GM23248 (cell line): ENCODE measurements around the gene AGAP1.

Source experiments
- EZH2 ChIP-seq: fragments of 200-600 bp; sonication (generic); IDR thresholded peaks from 2 replicates; pipeline ENCODE4 v1.6.1; 2018; ENCODE audit warnings: antibody characterized with exemption, mild to moderate bottlenecking; ENCODE audit not compliant: insufficient read depth, poor library complexity, severe bottlenecking
- EZH2phosphoT487 ChIP-seq: fragments of 200-600 bp; sonication (generic); IDR thresholded peaks from 2 replicates; pipeline ENCODE4 v1.6.1; 2018; ENCODE audit warnings: antibody characterized with exemption, moderate library complexity, mild to moderate bottlenecking, low read depth; ENCODE audit not compliant: insufficient read depth

DNA sequence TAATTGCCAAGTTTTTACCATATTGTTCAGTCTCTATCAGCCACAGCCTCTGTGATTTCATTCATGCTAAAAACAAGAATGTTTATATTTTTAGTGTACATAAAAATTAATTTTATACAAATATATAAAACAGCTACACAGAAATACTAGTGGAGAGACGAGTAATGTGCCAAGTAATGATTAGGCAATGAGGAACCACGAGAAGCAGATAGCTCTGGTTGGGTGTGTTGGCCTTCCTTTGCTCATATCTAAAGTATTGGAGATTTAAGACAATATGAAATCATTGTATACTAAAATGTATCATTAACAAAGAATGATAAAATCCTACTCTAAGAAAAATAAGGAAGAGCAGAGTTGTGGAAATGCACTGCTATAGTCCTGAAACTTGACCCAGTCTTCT lies 326.7 kb downstream of the AGAP1 start:
- TF ChIP-seq EZH2 (no peak), EZH2phosphoT487 (no peak)
